ENCODE measurements around the gene THEM5.

GRCh38 chr1:151840421-151840820 lies 13.1 kb downstream of the THEM5 start:
- TF ChIP-seq GLIS3 (CRISPR knock-in tag; IDR thresholded peaks at IDR 0.05) = no peak
- TF ChIP-seq CSRNP3 (CRISPR knock-in tag; IDR thresholded peaks at IDR 0.05) = no peak
- TF ChIP-seq ZNF565 (CRISPR knock-in tag; conservative IDR thresholded peaks at IDR 0.05; ENCODE audit: low read depth) = no peak
- no peak for TF ChIP-seq ESRRG (CRISPR knock-in tag; IDR thresholded peaks at IDR 0.05)
- no peak for TF ChIP-seq PATZ1 (CRISPR knock-in tag; IDR thresholded peaks at IDR 0.05; ENCODE audit: borderline replicate concordance)
